GM18867 (cell line): ENCODE results near the gene SPOCD1.

Experiments used
- ATAC-seq: cut with Tn5 transposase; IDR thresholded peaks from one replicate; pipeline ENCODE4 v1.9.1; 2021; ENCODE audit warnings: mild to moderate bottlenecking, moderate library complexity; ENCODE audit not compliant: unreplicated experiment

Gene SPOCD1

GRCh38 chr1:31815752-31816500 is at the start of gene SPOCD1:
Gene SPOCD1 (minus strand): TSS chr1:31816022. CDS start chr1:31815333, 689 bp downstream.
- ATAC-seq, result no peak

- ATAC-seq, result no peak
Measured at GRCh38 chr1:31862071-31862470, 46.2 kb upstream of the SPOCD1 start.

GRCh38 chr1:31861346-31861745 is 45.5 kb upstream of the SPOCD1 start:
- ATAC-seq, result no peak

- ATAC-seq, result no peak
Measured at GRCh38 chr1:31860581-31860980, 44.8 kb upstream of the SPOCD1 start.

GRCh38 chr1:31859719-31860118 is 43.9 kb upstream of the SPOCD1 start:
- ATAC-seq, result no peak

GRCh38 chr1:31859044-31859443 is 43.2 kb upstream of the SPOCD1 start:
- ATAC-seq, result no peak

GRCh38 chr1:31857863-31858262 is 42.0 kb upstream of the SPOCD1 start:
- no peak for ATAC-seq

GRCh38 chr1:31856140-31856539 is 40.3 kb upstream of the SPOCD1 start:
- no peak for ATAC-seq

- no peak for ATAC-seq
Measured at GRCh38 chr1:31855038-31855845, 39.4 kb upstream of the SPOCD1 start.

- no peak for ATAC-seq
Measured at GRCh38 chr1:31849653-31850052, 33.8 kb upstream of the SPOCD1 start.

GRCh38 chr1:31848381-31848897 is 32.6 kb upstream of the SPOCD1 start:
- ATAC-seq, result no peak

GRCh38 chr1:31846484-31846883 is 30.7 kb upstream of the SPOCD1 start:
- no peak for ATAC-seq

GRCh38 chr1:31843506-31843905 is 27.7 kb upstream of the SPOCD1 start:
- ATAC-seq, result no peak

GRCh38 chr1:31839662-31840343 is 24.0 kb upstream of the SPOCD1 start:
- ATAC-seq, result no peak

- ATAC-seq, result no peak
Measured at GRCh38 chr1:31837451-31838158, 21.8 kb upstream of the SPOCD1 start.

- ATAC-seq, result no peak
Measured at GRCh38 chr1:31836638-31837037, 20.8 kb upstream of the SPOCD1 start.

- ATAC-seq, result no peak
Measured at GRCh38 chr1:31835415-31835814, 19.6 kb upstream of the SPOCD1 start.

GRCh38 chr1:31834501-31834900 is 18.7 kb upstream of the SPOCD1 start:
- ATAC-seq, result no peak

- no peak for ATAC-seq
Measured at GRCh38 chr1:31831397-31832378, 15.9 kb upstream of the SPOCD1 start.

GRCh38 chr1:31830511-31830910 is 14.7 kb upstream of the SPOCD1 start:
- no peak for ATAC-seq
